Measurements from ENCODE around the gene TNRC18. TPM values are rescaled to one million over a fixed set of nuclear protein-coding genes. Genes with fewer than 3 reads are reported as not detected.
A peak's percentile ranks its signal among the peaks of the same experiment; 100 is the strongest.

TNRC18 gene
- total RNA-seq, 1 donor from 2014 or later: 198 TPM

GRCh38 chr7:5431560-5432015, 8.0 kb upstream of the TNRC18 start:
- H3K27ac Mint-ChIP-seq (ENCODE audit: unreplicated experiment): peak overlapping the region; percentile 48
- DNase-seq (ENCODE audit: extremely low spot score, unreplicated experiment): no peak

GRCh38 chr7:5430612-5430947, 6.9 kb upstream of the TNRC18 start:
- TF ChIP-seq CTCF (IDR thresholded peaks at IDR 0.05): no peak
- peak overlapping the region; percentile 98 for H3K4me3 Mint-ChIP-seq (ENCODE audit: unreplicated experiment)
- peaks cover 28% of the 10 kb centered on the region for H3K4me1 Mint-ChIP-seq (ENCODE audit: unreplicated experiment)
- peak overlapping the region; percentile 99 for H3K27ac Mint-ChIP-seq (ENCODE audit: unreplicated experiment)
- no peaks in the 10 kb centered on the region for H3K27me3 Mint-ChIP-seq (ENCODE audit: unreplicated experiment)
- no peak for DNase-seq (ENCODE audit: extremely low spot score, unreplicated experiment)
- no peaks in the 10 kb centered on the region for H3K9me3 Mint-ChIP-seq (ENCODE audit: unreplicated experiment)
- peaks cover 16% of the 10 kb centered on the region for H3K36me3 Mint-ChIP-seq (ENCODE audit: unreplicated experiment)

More at GRCh38 chr7:5431560-5432015, 8.0 kb upstream of the TNRC18 start:
- peaks cover 28% of the 10 kb centered on the region for H3K4me1 Mint-ChIP-seq (ENCODE audit: unreplicated experiment)
- H3K4me3 Mint-ChIP-seq (ENCODE audit: unreplicated experiment): peak overlapping the region; percentile 11
- H3K9me3 Mint-ChIP-seq (ENCODE audit: unreplicated experiment): no peaks in the 10 kb centered on the region
- TF ChIP-seq CTCF (IDR thresholded peaks at IDR 0.05): no peak
- H3K36me3 Mint-ChIP-seq (ENCODE audit: unreplicated experiment): peaks cover 16% of the 10 kb centered on the region
- H3K27me3 Mint-ChIP-seq (ENCODE audit: unreplicated experiment): no peaks in the 10 kb centered on the region

- no peak for DNase-seq (ENCODE audit: extremely low spot score, unreplicated experiment)
- H3K4me3 Mint-ChIP-seq (ENCODE audit: unreplicated experiment): peak overlapping the region; percentile 98
Measured at GRCh38 chr7:5429857-5430611, 6.4 kb upstream of the TNRC18 start.

GRCh38 chr7:5429253-5429856, 5.7 kb upstream of the TNRC18 start:
- Mint-ChIP-seq H3K4me3 (ENCODE audit: unreplicated experiment) (peak overlapping the region; percentile 98), H3K27ac (ENCODE audit: unreplicated experiment) (peak overlapping the region; percentile 99), H3K36me3 (ENCODE audit: unreplicated experiment) (peaks cover 12% of the 10 kb centered on the region), H3K9me3 (ENCODE audit: unreplicated experiment) (no peaks in the 10 kb centered on the region), H3K4me1 (ENCODE audit: unreplicated experiment) (peaks cover 28% of the 10 kb centered on the region), H3K27me3 (ENCODE audit: unreplicated experiment) (no peaks in the 10 kb centered on the region)
- no peak for TF ChIP-seq CTCF (IDR thresholded peaks at IDR 0.05)
- DNase-seq (ENCODE audit: extremely low spot score, unreplicated experiment): no peak

More at GRCh38 chr7:5429857-5430611, 6.4 kb upstream of the TNRC18 start:
- Mint-ChIP-seq H3K4me1 (ENCODE audit: unreplicated experiment) (peaks cover 28% of the 10 kb centered on the region), H3K27ac (ENCODE audit: unreplicated experiment) (peak overlapping the region; percentile 99), H3K36me3 (ENCODE audit: unreplicated experiment) (peaks cover 16% of the 10 kb centered on the region), H3K27me3 (ENCODE audit: unreplicated experiment) (no peaks in the 10 kb centered on the region), H3K9me3 (ENCODE audit: unreplicated experiment) (no peaks in the 10 kb centered on the region)
- TF ChIP-seq CTCF (IDR thresholded peaks at IDR 0.05): no peak
